GM12801 (cell line): Measurements from ENCODE around the gene INPP5A.

ENCODE experiments used
- TF ChIP-seq, protein P1 (sequence below): IDR thresholded peaks from one replicate; pipeline ENCODE4 v1.5.1; 2011; ENCODE audit warnings: control low read depth; ENCODE audit not compliant: insufficient read length; ENCODE audit errors: extremely low read depth

Gene INPP5A

GRCh38 chr10:132792796-132793195, 255.2 kb downstream of the INPP5A start:
- TF ChIP-seq, protein P1, sequence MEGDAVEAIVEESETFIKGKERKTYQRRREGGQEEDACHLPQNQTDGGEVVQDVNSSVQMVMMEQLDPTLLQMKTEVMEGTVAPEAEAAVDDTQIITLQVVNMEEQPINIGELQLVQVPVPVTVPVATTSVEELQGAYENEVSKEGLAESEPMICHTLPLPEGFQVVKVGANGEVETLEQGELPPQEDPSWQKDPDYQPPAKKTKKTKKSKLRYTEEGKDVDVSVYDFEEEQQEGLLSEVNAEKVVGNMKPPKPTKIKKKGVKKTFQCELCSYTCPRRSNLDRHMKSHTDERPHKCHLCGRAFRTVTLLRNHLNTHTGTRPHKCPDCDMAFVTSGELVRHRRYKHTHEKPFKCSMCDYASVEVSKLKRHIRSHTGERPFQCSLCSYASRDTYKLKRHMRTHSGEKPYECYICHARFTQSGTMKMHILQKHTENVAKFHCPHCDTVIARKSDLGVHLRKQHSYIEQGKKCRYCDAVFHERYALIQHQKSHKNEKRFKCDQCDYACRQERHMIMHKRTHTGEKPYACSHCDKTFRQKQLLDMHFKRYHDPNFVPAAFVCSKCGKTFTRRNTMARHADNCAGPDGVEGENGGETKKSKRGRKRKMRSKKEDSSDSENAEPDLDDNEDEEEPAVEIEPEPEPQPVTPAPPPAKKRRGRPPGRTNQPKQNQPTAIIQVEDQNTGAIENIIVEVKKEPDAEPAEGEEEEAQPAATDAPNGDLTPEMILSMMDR, result no peak

DNA sequence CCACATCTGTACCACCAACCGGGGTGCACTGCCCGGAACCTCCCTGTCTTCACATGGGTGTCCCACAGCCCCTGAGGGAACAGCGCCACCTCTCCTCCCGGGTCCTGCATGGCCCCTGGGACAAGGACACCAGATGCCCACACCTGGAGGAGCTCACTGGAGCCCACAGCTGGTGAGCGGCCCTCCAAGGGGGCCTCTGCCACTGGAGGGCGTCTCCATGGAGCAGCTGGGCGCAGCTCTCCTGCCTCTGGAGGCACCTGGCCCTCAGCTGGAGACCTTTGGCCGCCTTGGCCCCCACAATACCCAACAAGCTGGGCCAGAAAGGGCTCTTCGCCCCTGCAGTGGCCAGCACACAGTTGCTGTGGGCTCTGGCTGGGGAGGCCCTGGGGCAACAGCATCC, 255.6 kb downstream of the INPP5A start:
- TF ChIP-seq, protein P1, result no peak

- TF ChIP-seq, protein P1, result no peak
These were observed 256.6 kb downstream of the INPP5A start for GRCh38 chr10:132793871-132794849.

GRCh38 chr10:132796846-132797245, 259.3 kb downstream of the INPP5A start:
- TF ChIP-seq, protein P1, result no peak

DNA sequence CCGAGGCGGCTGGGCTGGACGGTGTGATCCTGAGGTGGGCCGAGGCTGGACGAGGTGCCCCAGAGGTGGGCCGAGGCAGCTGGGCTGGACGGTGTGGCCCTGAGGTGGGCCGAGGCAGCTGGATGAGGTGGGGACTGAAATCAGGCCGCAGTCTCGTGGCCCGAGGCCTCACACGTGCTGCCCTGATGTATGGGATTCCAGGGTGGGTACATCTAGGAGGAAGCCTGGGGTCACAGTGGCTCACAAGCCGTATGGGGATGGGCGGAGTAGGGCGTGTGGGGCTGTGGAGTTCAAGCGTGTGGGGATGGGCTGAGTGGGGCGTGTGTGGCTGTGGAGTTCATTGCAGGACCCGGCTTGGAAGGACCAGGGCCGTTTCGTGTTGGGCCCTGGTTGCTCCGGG, 260.8 kb downstream of the INPP5A start:
- TF ChIP-seq, protein P1, result no peak

- TF ChIP-seq, protein P1, result no peak
These were observed 261.3 kb downstream of the INPP5A start for GRCh38 chr10:132798876-132799275.

- TF ChIP-seq, protein P1, result no peak
These were observed 262.3 kb downstream of the INPP5A start for GRCh38 chr10:132799865-132800264.
